Astrocyte of the hippocampus (primary cell): ENCODE results near the gene TUBA3C.

Experiments used
- DNase-seq: peaks from one replicate; pipeline ENCODE4 v3.0.0; 2011; ENCODE audit warnings: low read depth, low spot score

The TUBA3C gene

DNA sequence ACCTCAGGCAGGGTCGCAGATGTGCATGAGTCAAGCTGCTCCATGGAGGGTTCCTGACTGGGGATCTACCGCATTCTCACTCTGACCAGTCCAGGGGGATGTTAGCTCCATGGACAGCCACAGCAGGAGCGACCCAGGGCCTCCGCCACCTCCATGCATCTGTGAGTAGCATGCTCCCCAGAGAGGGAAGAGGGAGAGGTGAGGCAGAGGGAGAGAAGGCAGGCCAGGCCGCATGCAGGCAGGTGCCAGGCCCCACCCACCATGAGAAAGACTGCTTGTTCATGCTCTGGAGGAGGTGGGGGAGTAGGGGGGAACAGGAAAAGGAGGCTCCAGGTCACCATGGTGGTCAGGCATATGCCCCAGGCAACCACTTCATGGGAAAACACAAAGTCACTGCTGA lies 20.3 kb downstream of the TUBA3C start:
- no peak for DNase-seq

- no peak for DNase-seq
Measured at GRCh38 chr13:19159761-19160420, 21.7 kb downstream of the TUBA3C start.

- DNase-seq, result no peak
Measured at GRCh38 chr13:19159181-19159580, 22.4 kb downstream of the TUBA3C start.

- DNase-seq, result no peak
Measured at GRCh38 chr13:19158526-19159174, 23.0 kb downstream of the TUBA3C start.

DNA sequence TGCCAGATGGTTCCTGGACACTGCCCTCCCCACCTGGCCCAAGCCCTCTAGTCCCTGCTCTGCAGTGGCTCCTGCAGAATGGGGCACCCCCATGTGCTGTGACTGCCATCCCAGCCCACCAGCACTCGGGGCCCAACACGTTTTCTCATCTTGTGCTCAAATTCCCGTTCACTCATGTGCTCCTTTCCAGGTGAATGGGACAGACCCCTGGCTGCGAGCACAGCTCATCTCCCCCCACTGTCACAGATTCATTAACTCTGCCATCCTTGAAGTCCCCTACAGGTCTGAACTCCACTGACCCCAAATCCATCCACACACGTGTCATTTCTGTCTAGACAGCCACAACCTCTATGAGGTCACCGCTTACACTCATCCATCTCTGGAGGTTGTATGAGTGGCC lies 23.6 kb downstream of the TUBA3C start:
- DNase-seq, result no peak

DNA sequence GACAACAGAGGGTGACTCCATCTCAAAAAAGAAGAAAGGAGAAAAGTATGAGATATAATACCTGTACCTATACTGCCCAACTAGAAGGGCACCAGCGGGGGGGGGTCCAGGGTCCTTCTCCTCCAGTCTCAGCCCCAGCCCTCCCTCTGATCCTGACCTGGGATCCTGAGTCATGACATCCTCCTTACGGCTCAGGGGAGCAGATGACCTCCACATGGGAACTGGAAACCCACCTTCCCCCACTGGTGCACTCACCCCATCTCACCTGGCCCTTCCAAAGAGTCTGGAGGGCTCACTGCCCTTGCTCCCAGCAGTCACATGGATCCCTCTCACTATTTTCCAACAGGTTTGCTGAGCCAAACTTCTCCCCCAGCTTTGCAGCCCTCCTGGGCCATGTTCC lies 24.2 kb downstream of the TUBA3C start:
- no peak for DNase-seq

DNA sequence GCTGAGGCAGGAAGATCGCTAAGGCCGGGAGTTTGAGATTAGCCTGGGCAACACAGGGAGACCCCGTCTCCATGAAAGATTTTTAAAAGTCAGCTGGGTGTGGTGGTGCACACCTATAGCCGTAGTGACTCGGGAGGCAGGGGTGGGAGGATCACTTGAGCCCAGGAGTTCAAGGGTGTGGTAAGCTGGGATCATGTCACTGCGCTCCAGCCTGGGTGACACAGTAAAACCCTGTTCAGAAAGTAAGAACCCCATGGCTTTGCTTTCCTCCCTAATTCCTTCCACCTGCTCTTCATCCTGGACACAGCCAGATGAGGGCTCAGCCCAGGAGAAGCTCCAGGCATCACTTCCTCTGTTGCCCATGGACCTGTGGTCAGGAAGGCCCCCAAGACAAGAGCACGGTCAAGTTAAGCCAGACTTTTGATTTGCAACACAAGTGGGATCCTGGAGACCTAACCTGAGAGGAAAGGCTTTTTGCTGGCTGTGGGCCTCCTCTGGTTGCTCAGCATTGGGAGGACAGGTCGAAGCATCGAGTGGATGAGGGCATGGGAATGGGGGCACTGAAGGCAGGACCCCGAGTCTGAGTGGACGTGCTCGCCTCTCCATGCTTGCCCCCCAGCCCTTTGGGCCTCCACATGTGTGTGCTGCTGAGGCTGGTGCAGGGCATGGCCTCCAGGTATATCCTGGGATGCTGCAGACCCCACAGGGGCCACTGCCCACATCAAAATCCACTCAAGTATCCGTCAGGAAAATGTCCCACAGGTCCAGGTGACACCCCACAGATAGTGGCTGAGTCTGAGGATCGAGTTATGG lies 25.4 kb downstream of the TUBA3C start:
- no peak for DNase-seq

DNA sequence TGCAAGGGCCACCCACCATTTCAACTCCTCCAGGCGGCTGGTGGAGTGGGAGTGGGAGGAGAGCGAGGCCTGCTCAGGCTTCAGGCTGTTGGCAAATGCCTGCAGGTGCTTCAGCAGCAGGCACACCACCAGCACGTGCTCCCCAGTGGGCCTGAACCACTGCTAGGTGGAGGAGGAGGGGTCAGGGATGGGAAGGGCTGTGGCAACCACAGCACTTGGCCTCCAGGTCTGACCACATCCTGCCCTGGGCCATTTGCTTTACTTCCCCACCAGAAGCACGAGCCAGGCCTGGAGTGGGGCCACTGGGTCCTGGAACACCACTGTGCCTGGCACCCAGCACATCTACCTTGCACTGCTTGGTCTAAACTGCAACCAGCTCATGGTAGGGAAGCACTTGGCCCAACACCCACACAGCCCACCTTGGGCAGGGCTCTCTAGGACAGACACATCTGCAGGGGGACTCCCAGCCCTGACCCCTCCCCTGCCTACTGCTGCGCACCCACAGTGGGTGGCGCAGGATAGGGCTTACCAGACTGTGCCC lies 26.2 kb downstream of the TUBA3C start:
- DNase-seq, result no peak

DNA sequence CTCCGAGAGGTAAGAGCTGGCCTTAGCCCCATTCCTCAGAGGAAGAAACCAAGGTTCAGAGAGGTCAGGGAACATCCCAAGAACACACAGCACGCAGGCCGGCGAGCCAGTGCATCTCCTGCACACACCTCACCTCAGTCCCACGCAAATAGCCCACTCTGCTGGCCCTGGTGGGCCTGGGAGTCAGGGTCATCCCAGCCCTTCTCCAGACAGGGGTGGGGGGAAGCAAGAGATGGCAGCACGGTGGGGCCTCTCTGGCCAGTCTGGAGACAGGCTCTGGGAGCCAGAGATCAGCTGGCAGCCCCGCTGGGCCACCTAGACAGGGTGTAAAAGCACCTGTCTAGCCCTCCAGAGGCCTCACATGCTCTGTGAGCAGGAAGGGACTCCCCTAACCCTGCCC lies 26.8 kb downstream of the TUBA3C start:
- DNase-seq, result no peak

- DNase-seq, result no peak
Measured at GRCh38 chr13:19153782-19154450, 27.7 kb downstream of the TUBA3C start.

DNA sequence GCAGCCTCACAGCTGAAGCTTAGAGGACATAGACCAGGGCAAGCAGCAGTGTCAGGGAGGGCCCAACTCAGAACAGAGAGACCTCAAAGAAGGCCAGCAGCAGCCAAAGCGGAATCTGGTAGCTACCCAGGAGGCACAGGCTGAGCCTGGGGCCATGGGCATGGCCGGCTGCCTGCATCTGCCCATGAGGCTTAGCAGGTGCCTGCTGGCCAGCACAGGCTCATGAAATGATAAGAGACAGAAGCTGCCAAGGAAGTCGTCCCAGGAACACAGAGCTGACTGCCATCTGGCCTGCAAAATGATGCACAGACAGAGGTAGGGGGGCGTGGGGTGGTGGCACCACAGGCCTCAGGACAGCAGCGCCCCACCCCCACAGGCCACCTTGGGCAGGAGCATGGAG lies 29.2 kb downstream of the TUBA3C start:
- DNase-seq, result no peak

GRCh38 chr13:19151581-19152263 lies 29.9 kb downstream of the TUBA3C start:
- DNase-seq, result no peak

- DNase-seq, result no peak
Measured at GRCh38 chr13:19150712-19151228, 30.9 kb downstream of the TUBA3C start.

DNA sequence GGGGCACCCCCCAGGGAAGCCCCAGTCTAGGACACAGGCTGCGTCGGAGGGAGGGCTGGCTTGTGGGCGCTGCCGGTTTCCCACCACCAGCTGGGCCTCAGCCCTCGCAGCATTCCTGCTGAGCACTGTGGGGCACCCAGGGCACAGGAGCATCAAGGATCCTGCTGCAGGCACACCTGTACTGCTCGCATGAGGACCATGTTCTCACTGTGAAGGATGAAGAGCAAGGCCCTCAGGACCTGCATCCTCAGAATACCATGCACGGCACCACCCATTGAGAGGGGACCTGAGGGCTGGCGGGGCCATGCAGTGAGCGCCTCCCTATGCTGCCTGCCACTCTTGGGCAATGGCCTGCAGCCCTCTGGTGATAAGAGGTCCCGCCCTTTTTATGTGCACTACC lies 31.4 kb downstream of the TUBA3C start:
- DNase-seq, result no peak

- no peak for DNase-seq
Measured at GRCh38 chr13:19148561-19148960, 33.1 kb downstream of the TUBA3C start.
